Colonic mucosa (tissue), 4 donors: ENCODE data around the gene CSNK1D. TPM values are rescaled to one million over a fixed set of nuclear protein-coding genes. Genes with fewer than 3 reads are reported as not detected.
A peak's percentile ranks its signal among the peaks of the same experiment; 100 is the strongest.

Experiments used
- DNase-seq: peaks from one replicate; pipeline ENCODE4 v3.0.0-alpha.2; 2020
- H3K27ac ChIP-seq: fragments of 200-600 bp; one replicate; pipeline ENCODE4 v1.8.0; 2021
- H3K27me3 ChIP-seq: fragments of 200-600 bp; one replicate; pipeline ENCODE4 v1.8.0; 2021
- H3K36me3 ChIP-seq: fragments of 200-600 bp; one replicate; pipeline ENCODE4 v1.8.0; 2021
- H3K4me1 ChIP-seq: fragments of 200-600 bp; one replicate; pipeline ENCODE4 v1.8.0; 2021; ENCODE audit warnings: mild to moderate bottlenecking
- H3K4me3 ChIP-seq: fragments of 200-600 bp; one replicate; pipeline ENCODE4 v1.8.0; 2021
- H3K9ac ChIP-seq, 2 donors: one replicate each; pipeline ENCODE4 v1.7.0; 2013; ENCODE audit warnings: control low read depth in 2 of 2, low read depth in 2 of 2, low read length in 2 of 2
- H3K9me3 ChIP-seq: fragments of 200-600 bp; one replicate; pipeline ENCODE4 v1.8.0; 2021
- CTCF ChIP-seq: fragments of 200-600 bp; IDR thresholded peaks from one replicate; pipeline ENCODE4 v1.8.0; 2022; ENCODE audit warnings: antibody characterized with exemption, mild to moderate bottlenecking
- intact Hi-C: fragments of 100-400 bp; cut with DNase I; formaldehyde crosslinking; loops from one replicate; pipeline ENCODE4 v1.14.1; 2022
- total RNA-seq, 2 donors: library from RNA; stranded (reverse); fragmentation: NEBNext Ultra II Directional in 1 of 2; extraction: Animal tissue kit (Norgen Biotek cat#: 25700) in 1 of 2; gene quantifications; one replicate each; pipeline ENCODE4 v1.2.1, GENCODE V29; 2021
- donor health status: healthy.
- donor health status: DM: no; HTN: no; CAD: no.
- donor health status: DM: no; HTN: no; CAD: no.

The CSNK1D gene
- total RNA-seq, 2 donors from 2014 or later, result 136 to 138 TPM

GRCh38 chr17:82305727-82306300, 32.3 kb upstream of the CSNK1D start:
- Histone ChIP-seq H3K4me1 (no peaks in the 10 kb centered on the region), H3K27ac (no peak overlapping the region), H3K9me3 (no peaks in the 10 kb centered on the region), H3K27me3 (peaks cover 4% of the 10 kb centered on the region), H3K9ac (no peak overlapping the region), H3K4me3 (no peak overlapping the region), H3K36me3 (no peaks in the 10 kb centered on the region)
- intact Hi-C loops, result no loop called here
- TF ChIP-seq CTCF, result no peak
- no peak for DNase-seq

GRCh38 chr17:82304826-82305726, 31.6 kb upstream of the CSNK1D start:
- H3K27ac ChIP-seq, result no peak overlapping the region

GRCh38 chr17:82303944-82304808, 30.7 kb upstream of the CSNK1D start:
- Histone ChIP-seq H3K27ac (no peak overlapping the region), H3K36me3 (no peaks in the 10 kb centered on the region), H3K4me1 (no peaks in the 10 kb centered on the region), H3K9me3 (no peaks in the 10 kb centered on the region), H3K27me3 (peaks cover 4% of the 10 kb centered on the region), H3K4me3 (no peak overlapping the region), H3K9ac (no peak overlapping the region)
- intact Hi-C loops, result no loop called here
- no peak for DNase-seq
- no peak for TF ChIP-seq CTCF

More at GRCh38 chr17:82304826-82305726, 31.6 kb upstream of the CSNK1D start:
- H3K36me3 ChIP-seq, result no peaks in the 10 kb centered on the region
- no peak overlapping the region for H3K4me3 ChIP-seq
- intact Hi-C loops, result no loop called here
- H3K9ac ChIP-seq, result no peak overlapping the region
- H3K4me1 ChIP-seq, result no peaks in the 10 kb centered on the region
- no peak for TF ChIP-seq CTCF
- peaks cover 4% of the 10 kb centered on the region for H3K27me3 ChIP-seq
- DNase-seq, result no peak
- H3K9me3 ChIP-seq, result no peaks in the 10 kb centered on the region

GRCh38 chr17:82302991-82303943, 29.8 kb upstream of the CSNK1D start:
- H3K27me3 ChIP-seq, result peaks cover 4% of the 10 kb centered on the region
- peak overlapping the region in 1 of 2 donors; percentile 30 for H3K9ac ChIP-seq
- H3K9me3 ChIP-seq, result no peaks in the 10 kb centered on the region
- intact Hi-C loops, result no loop called here
- no peak for DNase-seq
- H3K27ac ChIP-seq, result no peak overlapping the region
- no peak overlapping the region for H3K4me3 ChIP-seq
- TF ChIP-seq CTCF, result no peak
- peaks cover 8% of the 10 kb centered on the region for H3K4me1 ChIP-seq
- no peaks in the 10 kb centered on the region for H3K36me3 ChIP-seq
